GM21528 (cell line): ENCODE measurements around the gene DHRS7.
"Not testable (repeated sequence)": the region's sequence is repeated elsewhere in the genome, so short reads cannot be mapped to it uniquely, and the experiment has no call there.

Experiments
- ATAC-seq: cut with Tn5 transposase; IDR thresholded peaks from one replicate; pipeline ENCODE4 v1.9.1; 2021; ENCODE audit warnings: mild to moderate bottlenecking, moderate library complexity; ENCODE audit not compliant: unreplicated experiment, low FRiP score

The DHRS7 gene

GRCh38 chr14:60153991-60154390 is 11.2 kb downstream of the DHRS7 start:
- ATAC-seq: no peak

- peak; percentile 88 for ATAC-seq
Measured at GRCh38 chr14:60151715-60152114, 13.5 kb downstream of the DHRS7 start.

- no peak for ATAC-seq
Measured at GRCh38 chr14:60134702-60135101, 30.5 kb downstream of the DHRS7 start.

- ATAC-seq: no peak
Measured at GRCh38 chr14:60133487-60133886, 31.7 kb downstream of the DHRS7 start.

GRCh38 chr14:60125918-60126317 is 39.3 kb downstream of the DHRS7 start:
- ATAC-seq: no peak

DNA sequence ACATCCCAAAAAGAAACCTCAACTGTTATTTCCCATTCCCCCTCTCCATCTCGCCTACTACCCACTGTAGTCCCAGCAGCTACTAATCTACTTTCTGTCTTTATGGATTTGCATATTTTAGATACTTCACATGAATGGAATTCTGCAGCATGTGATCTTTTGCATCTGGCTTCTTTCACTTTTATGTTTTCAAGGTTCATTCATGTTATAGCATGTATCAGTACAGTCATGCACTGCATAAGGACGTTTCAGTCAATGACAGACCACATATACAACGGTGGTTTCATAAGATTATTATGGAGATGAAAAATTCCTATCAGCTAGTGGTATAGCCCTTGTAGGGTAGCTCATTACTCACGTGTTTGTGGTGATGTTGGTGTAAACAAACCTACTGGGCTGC is 49.0 kb downstream of the DHRS7 start:
- ATAC-seq: no peak

DNA sequence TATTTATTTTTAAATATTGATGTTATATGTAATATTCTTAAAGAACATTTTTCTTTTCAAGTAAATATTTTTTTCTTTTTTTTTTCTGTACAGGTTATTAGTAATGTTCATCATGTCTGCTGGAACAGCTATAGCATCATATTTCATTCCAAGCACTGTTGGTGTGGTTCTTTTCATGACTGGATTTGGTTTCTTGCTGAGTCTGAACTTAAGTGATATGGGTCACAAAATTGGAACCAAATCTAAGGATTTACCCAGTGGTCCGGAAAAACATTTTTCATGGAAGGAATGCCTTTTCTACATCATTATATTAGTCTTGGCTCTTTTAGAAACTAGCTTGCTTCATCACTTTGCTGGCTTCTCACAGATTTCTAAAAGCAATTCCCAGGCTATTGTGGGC is 50.3 kb downstream of the DHRS7 start:
- ATAC-seq: no peak

DNA sequence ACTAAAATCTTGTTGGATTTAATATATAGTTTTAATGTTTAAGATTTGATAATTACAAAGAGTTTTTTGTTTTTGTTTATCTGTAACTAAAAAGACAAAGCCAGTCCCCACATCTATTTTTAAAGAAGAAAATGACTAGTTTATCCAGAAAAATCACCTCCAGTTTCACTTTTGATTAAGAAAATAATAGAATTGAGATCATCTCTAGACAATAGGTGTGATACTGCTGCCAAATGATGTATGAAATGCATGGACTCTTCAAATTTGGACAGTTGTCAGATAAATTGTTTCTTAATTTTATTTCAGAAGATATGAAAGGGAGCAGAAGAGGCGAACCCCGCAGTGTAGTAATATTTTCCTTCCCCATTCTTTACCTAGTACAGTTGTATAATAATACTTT is 53.5 kb downstream of the DHRS7 start:
- no peak for ATAC-seq

DNA sequence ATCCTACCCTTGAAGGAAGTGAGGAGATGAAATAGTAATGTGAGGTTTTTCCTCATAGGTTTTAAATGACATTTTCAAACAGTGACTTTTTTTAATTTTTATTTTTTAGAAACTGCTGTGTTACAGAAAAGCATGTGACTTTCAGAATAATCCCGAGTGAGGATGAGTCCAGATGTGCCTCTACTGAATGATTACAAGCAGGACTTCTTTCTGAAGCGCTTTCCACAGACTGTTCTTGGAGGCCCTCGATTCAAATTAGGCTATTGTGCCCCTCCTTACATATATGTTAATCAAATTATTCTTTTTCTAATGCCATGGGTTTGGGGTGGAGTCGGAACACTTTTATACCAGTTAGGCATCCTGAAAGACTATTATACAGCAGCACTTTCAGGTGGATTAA is 57.7 kb downstream of the DHRS7 start:
- no peak for ATAC-seq

DNA sequence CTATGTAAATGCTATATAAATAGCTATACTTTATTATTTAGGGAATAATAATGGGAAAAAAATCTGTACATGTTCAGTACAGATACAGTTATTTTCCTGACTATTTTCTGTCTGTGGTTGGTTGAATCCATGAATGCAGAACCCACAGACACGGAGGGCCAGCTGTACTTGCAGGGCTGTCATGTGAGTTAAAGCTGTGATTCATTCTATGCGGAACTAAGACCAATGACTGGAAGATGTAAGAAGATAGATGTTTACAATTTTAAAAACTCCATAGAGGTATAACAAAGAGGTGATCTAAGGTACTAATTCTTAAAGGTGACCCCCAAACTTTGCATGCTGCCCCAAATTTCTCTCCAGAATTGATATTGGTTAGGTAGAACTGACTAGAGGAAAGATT is 58.9 kb downstream of the DHRS7 start:
- no peak for ATAC-seq

DNA sequence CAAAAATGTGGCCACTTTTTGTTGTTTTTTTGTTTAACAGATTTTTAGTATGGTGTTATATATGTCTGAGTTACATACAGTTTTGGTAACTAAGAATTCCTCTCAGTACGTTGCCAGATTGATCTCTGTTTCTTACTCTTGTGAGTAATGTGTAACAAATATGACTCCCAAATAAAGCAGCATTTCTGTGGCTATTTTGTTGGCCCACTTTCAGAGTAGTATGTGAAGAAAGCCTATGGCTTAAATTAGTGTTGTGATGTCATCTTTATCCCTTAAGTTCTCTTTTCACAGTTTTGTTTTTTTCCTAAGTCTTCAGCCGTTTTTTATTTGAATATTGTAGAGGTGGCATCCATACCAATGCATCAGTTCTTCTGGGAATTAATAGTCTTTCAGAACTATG is 62.8 kb downstream of the DHRS7 start:
- no peak for ATAC-seq

- no peak for ATAC-seq
Measured at GRCh38 chr14:60101786-60102185, 63.4 kb downstream of the DHRS7 start.

DNA sequence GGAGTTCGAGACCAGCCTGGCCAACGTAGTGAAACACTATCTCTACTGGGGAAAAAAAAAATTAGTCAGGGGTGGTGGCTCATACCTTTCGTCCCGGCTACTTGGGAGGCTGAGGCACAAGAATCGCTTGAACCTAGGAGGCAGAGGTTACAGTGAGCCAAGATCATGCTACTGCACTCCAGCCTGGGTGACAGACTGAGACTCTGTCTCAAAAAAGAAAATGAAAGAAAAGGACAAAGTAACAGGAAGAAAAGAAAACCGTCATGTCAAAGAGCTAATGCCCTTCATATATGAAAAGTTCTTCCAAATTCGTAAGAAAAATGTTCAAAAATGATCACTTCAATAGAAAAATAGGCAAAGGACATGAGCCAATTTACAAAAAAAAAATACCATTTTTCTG is 65.3 kb downstream of the DHRS7 start:
- ATAC-seq: not testable (repeated sequence)

GRCh38 chr14:60097974-60098373 is 67.2 kb downstream of the DHRS7 start:
- ATAC-seq: no peak

DNA sequence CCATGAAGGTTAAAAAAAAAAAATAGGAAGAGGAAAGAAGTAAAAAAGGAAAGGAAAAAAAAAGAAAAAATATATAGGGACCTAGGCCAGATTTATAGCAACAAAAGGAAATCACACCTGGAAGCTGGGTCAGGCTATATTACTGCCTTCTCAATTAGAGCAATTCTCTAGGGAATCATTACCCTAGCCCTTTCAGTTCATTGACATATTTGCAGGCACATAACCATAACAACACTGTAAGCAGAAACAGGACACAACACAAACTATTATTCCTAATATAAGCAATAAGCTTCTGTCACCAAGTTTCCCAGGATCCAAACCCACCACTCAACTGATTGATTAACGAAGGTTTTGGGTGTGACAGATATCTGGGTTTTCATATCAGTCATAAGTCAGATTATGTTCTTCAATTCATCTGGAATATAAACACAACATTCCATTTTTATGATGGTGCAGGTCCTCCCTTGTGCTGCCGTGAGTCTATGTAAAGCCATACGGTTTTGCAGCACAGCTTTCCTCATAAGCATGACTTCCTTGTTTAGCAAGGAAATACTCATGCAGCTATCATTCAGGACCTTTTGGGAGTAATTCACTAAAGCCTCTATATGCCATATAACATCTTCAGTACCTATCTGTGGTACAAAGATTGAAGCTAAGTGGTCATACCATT is 69.3 kb downstream of the DHRS7 start:
- ATAC-seq: no peak

DNA sequence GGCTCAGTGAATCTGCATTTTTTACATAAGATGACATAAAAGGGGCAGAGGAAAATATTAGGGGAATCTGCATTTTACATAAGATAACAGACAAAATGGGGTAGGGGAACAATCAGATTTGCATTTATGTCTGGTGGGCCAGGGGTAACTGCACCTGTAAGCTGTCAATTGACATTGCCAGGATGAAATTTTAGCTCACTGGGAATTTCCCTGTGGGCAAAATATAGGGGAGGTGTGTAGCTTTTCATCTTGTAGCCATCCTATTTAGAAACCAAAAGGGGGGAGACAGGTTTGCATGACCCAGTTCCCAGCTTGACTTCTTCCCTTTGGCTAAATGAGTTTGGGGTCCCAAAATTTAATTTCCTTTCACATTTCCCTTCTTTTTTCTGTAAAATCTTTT is 70.0 kb downstream of the DHRS7 start:
- ATAC-seq: no peak

GRCh38 chr14:60094306-60094897 is 70.8 kb downstream of the DHRS7 start:
- ATAC-seq: no peak
